Adrenal gland (tissue), 12 donors: Measurements from ENCODE around the gene GPR68. TPM values are rescaled to one million over a fixed set of nuclear protein-coding genes. Genes with fewer than 3 reads are reported as not detected.

Experiments
- DNase-seq, 7 donors: peaks; one replicate each; pipeline ENCODE4 v3.0.0-alpha.2; 2019 to 2020
- H3K27ac ChIP-seq, 5 donors: fragments of 200-600 bp; sonication (generic) in 4 of 5; 1 replicate in 3 of 5; 2 replicates in 2 of 5; pipeline versions ENCODE4 v1.5.1 to v1.8.0; 2016 to 2020; ENCODE audit warnings: mild to moderate bottlenecking in 1 of 5
- H3K27me3 ChIP-seq: fragments of 200-600 bp; 2 replicates; pipeline ENCODE4 v1.8.0; 2021
- H3K36me3 ChIP-seq, 2 donors: fragments of 200-600 bp; replicated peaks in 1 of 2; 1 replicate in 1 of 2; 2 replicates in 1 of 2; pipeline versions ENCODE4 v1.5.1 to v1.8.0; 2018 to 2022
- H3K4me1 ChIP-seq, 2 donors: fragments of 200-600 bp; replicated peaks in 1 of 2; 1 replicate in 1 of 2; 2 replicates in 1 of 2; pipeline versions ENCODE4 v1.5.1 to v1.8.0; 2018 to 2021
- H3K4me3 ChIP-seq, 4 donors: fragments of 200-600 bp; sonication (generic) in 3 of 4; one replicate each; pipeline ENCODE4 v1.5.1; 2016 to 2018
- H3K9me3 ChIP-seq, 3 donors: fragments of 200-600 bp; sonication (generic) in 1 of 3; replicated peaks in 1 of 3; 1 replicate in 2 of 3; 2 replicates in 1 of 3; pipeline versions ENCODE4 v1.5.1 to v1.8.0; 2016 to 2021
- CTCF ChIP-seq, 6 experiments: fragments of 450-650 bp in 4 of 6; fragments of 200-600 bp in 2 of 6; sonication (generic) in 1 of 6; IDR thresholded peaks; 1 replicate in 5 of 6; 2 replicates in 1 of 6; pipeline versions ENCODE4 v1.5.1 to v1.8.0; 2016 to 2021; ENCODE audit warnings: antibody characterized with exemption in 6 of 6, mild to moderate bottlenecking in 2 of 6, moderate library complexity in 1 of 6
- POLR2A ChIP-seq, 2 donors: fragments of 450-650 bp; IDR thresholded peaks; one replicate each; pipeline ENCODE4 v1.6.1; 2017; ENCODE audit warnings: antibody characterized with exemption in 2 of 2, mild to moderate bottlenecking in 2 of 2, moderate library complexity in 1 of 2
- WGBS, 4 donors: extraction: QIAGEN DNeasy Blood & Tissue Kit in 2 of 4; methylation state at CpG; one replicate each; pipeline versions ENCODE4 v1.1.5 to v1.1.7; 2013 to 2017; 5-methylcytosine and 5-hydroxymethylcytosine counted together
- intact Hi-C, 2 donors: fragments of 100-400 bp; cut with DNase I; formaldehyde crosslinking; loops; one replicate each; pipeline versions ENCODE4 v1.14.1 to v1.15.0; 2022 to 2023
- polyA plus RNA-seq, 3 donors: library from polyadenylated mRNA; stranded (reverse); fragments of 200-250 nt in 2 of 3; fragments of 350-450 nt in 1 of 3; fragmentation: Illumina TruSeq in 1 of 3; extraction: RNeasy Lipid Tissue Mini Kit (QIAGEN cat#74804) in 1 of 3; gene quantifications; one replicate each; pipeline ENCODE4 v1.2.3, GENCODE V29; 2013 to 2014
- total RNA-seq, 9 donors: library from RNA; depleted of rRNA in 4 of 9; stranded (reverse); fragments of >200 nt in 4 of 9; fragments of 120-200 nt in 1 of 9; fragmentation: NEBNext Ultra II Directional in 1 of 9; extraction: Animal tissue kit (Norgen Biotek cat#: 25700) in 1 of 9; gene quantifications; one replicate each; pipeline versions ENCODE4 v1.1.0 to v1.2.4, GENCODE V29; 2013 to 2023
- donor health status: healthy with polysubstance abuse.
- donor health status: Bipolar disorder and iron deficiency.
- donor health status: DM: yes; HTN: yes; CAD: no.
- donor health status: DM: no; HTN: no; CAD: no.
- donor health status: DM: no; HTN: no; CAD: no.
- donor health status: DM: yes; HTN: yes; CAD: no.

The GPR68 gene
- total and polyA plus RNA-seq, 12 donors, result 0.28 to 4.5 (median 1.0) TPM; not detected in 1

DNA sequence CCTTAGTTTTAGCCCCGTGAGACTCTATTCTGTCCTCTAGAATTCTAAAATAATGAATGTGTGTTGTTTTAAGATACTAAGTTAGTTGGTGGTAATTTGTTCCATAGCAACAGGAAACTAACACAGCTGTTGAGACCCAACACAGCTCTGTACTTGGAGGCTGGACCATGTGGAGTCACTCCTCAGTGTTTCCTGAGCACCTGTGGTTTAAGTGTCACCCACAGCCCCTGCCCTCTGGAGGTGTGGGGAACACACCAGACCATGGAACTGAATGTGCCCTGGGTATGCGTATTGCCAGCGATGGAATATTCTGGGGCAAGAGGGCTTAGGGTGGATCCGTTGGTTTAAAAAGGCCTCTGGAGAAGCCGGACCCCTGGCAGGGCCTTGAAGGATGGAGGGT, 16.6 kb upstream of the GPR68 start:
- no peaks in the 10 kb centered on the region for H3K9me3 ChIP-seq
- peaks cover 3 to 7% of the 10 kb centered on the region in 2 donors for H3K4me1 ChIP-seq
- DNase-seq, result no peak
- TF ChIP-seq POLR2A (IDR thresholded peaks at IDR 0.05) (no peak), CTCF (IDR thresholded peaks at IDR 0.05) (no peak)
- WGBS, 4 donors, result 92 to 96% (median 95%) methylated on average over 5 of the region's 5 CpGs
- intact Hi-C loops, result no loop called here
- H3K36me3 ChIP-seq, result no peaks in the 10 kb centered on the region
- H3K27ac ChIP-seq, result no peak overlapping the region
- H3K27me3 ChIP-seq, result no peaks in the 10 kb centered on the region
- no peak overlapping the region for H3K4me3 ChIP-seq

DNA sequence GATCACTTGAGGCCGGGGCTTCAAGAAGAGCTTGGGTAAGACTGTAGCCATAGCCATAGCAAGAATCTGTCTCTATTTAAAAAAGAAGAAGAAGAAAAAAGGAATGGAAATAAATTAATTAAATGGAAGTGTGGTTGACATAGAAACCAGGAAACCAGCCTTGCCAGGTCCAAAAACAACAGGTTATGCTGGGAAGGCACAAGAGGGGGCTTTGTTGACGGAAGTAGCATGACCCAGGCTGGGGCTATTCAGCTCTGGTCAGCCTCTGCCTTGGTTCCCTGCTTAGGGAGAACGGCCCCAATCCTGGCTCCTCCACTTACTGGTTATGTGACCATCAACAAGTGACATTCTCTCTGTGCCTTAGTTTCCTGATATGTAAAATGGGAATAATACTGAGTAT, 14.4 kb upstream of the GPR68 start:
- H3K4me3 ChIP-seq, result no peak overlapping the region
- DNase-seq, result no peak
- intact Hi-C loops, result no loop called here
- peaks cover 0 to 10% of the 10 kb centered on the region in 2 donors for H3K4me1 ChIP-seq
- no peak overlapping the region for H3K27ac ChIP-seq
- no peaks in the 10 kb centered on the region for H3K36me3 ChIP-seq
- WGBS, 4 donors, result 87 to 96% (median 93%) methylated on average over 3 of the region's 3 CpGs
- no peaks in the 10 kb centered on the region for H3K27me3 ChIP-seq
- H3K9me3 ChIP-seq, result no peaks in the 10 kb centered on the region
- TF ChIP-seq CTCF (IDR thresholded peaks at IDR 0.05) (no peak), POLR2A (IDR thresholded peaks at IDR 0.05) (no peak)

- intact Hi-C loops, result no loop called here
- H3K27ac ChIP-seq, result peak overlapping the region in 1 of 5 donors; percentile 63
- peak in 3 of 7 donors; percentile 22 to 36 (median 29) for DNase-seq
- WGBS, 4 donors, result 55 to 65% (median 58%) methylated on average over 14 to 16 of the region's 16 CpGs
- H3K4me3 ChIP-seq, result no peak overlapping the region
- no peaks in the 10 kb centered on the region for H3K27me3 ChIP-seq
- H3K9me3 ChIP-seq, result no peaks in the 10 kb centered on the region
- TF ChIP-seq CTCF (IDR thresholded peaks at IDR 0.05) (no peak), POLR2A (IDR thresholded peaks at IDR 0.05) (no peak)
- peaks cover under 1 to 12% of the 10 kb centered on the region in 2 donors for H3K4me1 ChIP-seq
- H3K36me3 ChIP-seq, result no peaks in the 10 kb centered on the region
Measured at GRCh38 chr14:91258011-91258618, 13.6 kb upstream of the GPR68 start.

DNA sequence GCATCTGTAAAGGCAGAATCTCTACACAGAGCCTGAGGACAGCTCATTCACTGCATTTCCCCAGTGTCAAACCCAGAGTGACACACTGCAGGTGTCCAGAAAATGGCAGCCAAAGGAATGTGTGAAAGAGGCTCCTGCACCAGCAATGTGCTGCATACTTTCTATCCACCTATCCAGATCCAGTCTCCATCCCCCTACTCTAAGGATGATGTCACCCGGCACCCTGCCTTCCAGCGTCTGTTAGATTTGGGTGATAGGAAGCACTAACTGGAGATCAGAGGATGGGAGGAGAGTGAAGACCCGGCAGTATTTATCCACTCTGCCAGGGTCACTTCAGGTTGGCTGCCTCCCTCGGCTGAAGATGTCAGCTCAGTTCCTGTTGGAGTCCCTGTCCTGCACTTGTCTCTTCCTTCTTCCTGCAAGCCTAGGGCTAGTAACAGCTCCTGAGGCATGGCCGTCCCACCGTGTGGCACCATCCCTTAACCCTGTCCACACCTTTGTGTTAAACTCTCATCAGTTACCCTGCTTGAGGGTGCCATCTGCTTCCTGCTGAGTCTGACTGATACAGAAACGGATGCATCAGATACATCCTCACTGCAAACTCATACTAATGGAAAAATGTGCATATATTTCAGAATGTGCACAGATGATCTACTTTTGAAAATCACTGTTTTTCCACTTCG, 13.0 kb upstream of the GPR68 start:
- whole genome bisulfite sequencing, 4 donors, result 35 to 64% (median 42%) methylated on average over 7 to 8 of the region's 8 CpGs
- H3K27ac ChIP-seq, result peak overlapping the region in 2 of 5 donors; percentile 38 to 63
- DNase-seq, result no peak
- no peak for TF ChIP-seq CTCF (IDR thresholded peaks at IDR 0.05)
- no peak for TF ChIP-seq POLR2A (IDR thresholded peaks at IDR 0.05)
- peaks cover 6 to 18% of the 10 kb centered on the region in 2 donors for H3K4me1 ChIP-seq
- no peaks in the 10 kb centered on the region for H3K27me3 ChIP-seq
- no peaks in the 10 kb centered on the region for H3K9me3 ChIP-seq
- intact Hi-C loops, result no loop called here
- H3K36me3 ChIP-seq, result no peaks in the 10 kb centered on the region
- no peak overlapping the region for H3K4me3 ChIP-seq
